ENCODE results near the gene INPP5E.

DNA sequence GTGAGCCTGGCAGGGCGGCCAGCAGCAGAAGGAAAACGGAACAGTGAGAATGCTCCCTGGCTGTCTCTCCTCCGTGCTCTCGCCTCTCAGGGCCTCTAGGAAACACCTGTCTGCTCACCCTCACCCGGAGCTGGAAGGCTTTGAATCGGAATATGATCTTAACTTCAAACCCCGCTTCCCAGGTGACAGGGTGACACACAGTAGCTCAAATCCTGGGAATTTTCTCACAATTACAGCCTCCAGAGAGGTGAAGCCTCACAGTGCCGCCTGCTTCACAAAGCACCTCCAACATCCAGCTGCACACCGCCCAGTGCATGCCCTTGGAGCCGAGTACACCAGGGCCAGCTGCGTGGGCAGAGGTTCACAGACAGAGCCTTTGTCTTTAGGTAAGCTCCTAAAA lies 30.7 kb upstream of the INPP5E start:
- TF ChIP-seq, protein P1, sequence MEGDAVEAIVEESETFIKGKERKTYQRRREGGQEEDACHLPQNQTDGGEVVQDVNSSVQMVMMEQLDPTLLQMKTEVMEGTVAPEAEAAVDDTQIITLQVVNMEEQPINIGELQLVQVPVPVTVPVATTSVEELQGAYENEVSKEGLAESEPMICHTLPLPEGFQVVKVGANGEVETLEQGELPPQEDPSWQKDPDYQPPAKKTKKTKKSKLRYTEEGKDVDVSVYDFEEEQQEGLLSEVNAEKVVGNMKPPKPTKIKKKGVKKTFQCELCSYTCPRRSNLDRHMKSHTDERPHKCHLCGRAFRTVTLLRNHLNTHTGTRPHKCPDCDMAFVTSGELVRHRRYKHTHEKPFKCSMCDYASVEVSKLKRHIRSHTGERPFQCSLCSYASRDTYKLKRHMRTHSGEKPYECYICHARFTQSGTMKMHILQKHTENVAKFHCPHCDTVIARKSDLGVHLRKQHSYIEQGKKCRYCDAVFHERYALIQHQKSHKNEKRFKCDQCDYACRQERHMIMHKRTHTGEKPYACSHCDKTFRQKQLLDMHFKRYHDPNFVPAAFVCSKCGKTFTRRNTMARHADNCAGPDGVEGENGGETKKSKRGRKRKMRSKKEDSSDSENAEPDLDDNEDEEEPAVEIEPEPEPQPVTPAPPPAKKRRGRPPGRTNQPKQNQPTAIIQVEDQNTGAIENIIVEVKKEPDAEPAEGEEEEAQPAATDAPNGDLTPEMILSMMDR (IDR thresholded peaks at IDR 0.05) = no peak
- no peak for TF ChIP-seq POLR2A (IDR thresholded peaks at IDR 0.05)
